Panc1 (cell line): Measurements from ENCODE around the gene BTBD9. TPM values are rescaled to one million over a fixed set of nuclear protein-coding genes. Genes with fewer than 3 reads are reported as not detected.

Source experiments
- ATAC-seq: fragments of 200-7000 bp; cut with Tn5 transposase; 2 replicates; pipeline ENCODE4 v1.9.1; 2020; ENCODE audit warnings: mild to moderate bottlenecking, moderate library complexity
- BruUV-seq: library from RNA; stranded (reverse); fragments of 400-500 nt; replicated peaks from 2 replicates; lab custom pipeline; 2021; lab: Mats Ljungman, UMichigan
- CTCF ChIA-PET: fragments of 300-600 bp; sonication (Branson Sonifier 250); formaldehyde crosslinking; loops from one replicate; lab custom pipeline; 2022; ENCODE audit warnings: antibody characterized with exemption; lab: Charles Lee
- POLR2A ChIA-PET: fragments of 300-600 bp; sonication (Branson Sonifier 250); formaldehyde crosslinking; loops from one replicate; lab custom pipeline; 2022; ENCODE audit warnings: antibody characterized with exemption; lab: Charles Lee
- DNase-seq: peaks from one replicate; pipeline ENCODE4 v3.0.0-alpha.2; 2010; ENCODE audit warnings: low read depth, low spot score
- H3K27ac ChIP-seq: 2 replicates; pipeline ENCODE4 v1.5.1; 2011; ENCODE audit warnings: mild to moderate bottlenecking, low read length, inconsistent platforms
- H3K27me3 ChIP-seq: fragments of 200-500 bp; sonication (Bioruptor generic); 2 replicates; pipeline ENCODE4 v1.6.0; 2014; ENCODE audit warnings: low read length, inconsistent platforms; ENCODE audit not compliant: control insufficient read depth, insufficient read depth
- H3K36me3 ChIP-seq: fragments of 200-500 bp; sonication (Bioruptor generic); 2 replicates; pipeline ENCODE4 v1.5.1; 2014; ENCODE audit warnings: inconsistent platforms, mild to moderate bottlenecking, low read length, moderate library complexity; ENCODE audit not compliant: control insufficient read depth, insufficient read depth
- H3K4me1 ChIP-seq: 2 replicates; pipeline ENCODE4 v1.5.1; 2011; ENCODE audit warnings: inconsistent platforms, mild to moderate bottlenecking, low read length, moderate library complexity; ENCODE audit not compliant: control insufficient read depth, insufficient read depth
- H3K4me3 ChIP-seq, 2 experiments: 2 replicates each; pipeline ENCODE4 v1.5.1; 2011 to 2012; ENCODE audit warnings: low read depth in 2 of 2, low read length in 2 of 2, mild to moderate bottlenecking in 2 of 2, inconsistent platforms in 1 of 2, moderate library complexity in 1 of 2
- H3K9me3 ChIP-seq: fragments of 200-500 bp; sonication (Bioruptor generic); 2 replicates; pipeline ENCODE4 v1.5.1; 2014; ENCODE audit warnings: low read depth, mild to moderate bottlenecking, inconsistent platforms, low read length, moderate library complexity; ENCODE audit not compliant: control insufficient read depth, insufficient read depth
- CTCF ChIP-seq: fragments of 450-650 bp; IDR thresholded peaks from 2 replicates; pipeline ENCODE4 v1.5.1; 2017; ENCODE audit warnings: mild to moderate bottlenecking
- POLR2AphosphoS5 ChIP-seq: IDR thresholded peaks from 2 replicates; pipeline ENCODE4 v1.6.1; 2012; ENCODE audit warnings: mild to moderate bottlenecking, low read depth, low read length, moderate library complexity
- REST ChIP-seq, 2 experiments: IDR thresholded peaks; 2 replicates each; pipeline ENCODE4 v1.6.1; 2011 to 2012; ENCODE audit warnings: low read depth in 2 of 2, control low read depth in 1 of 2, low read length in 1 of 2, mild to moderate bottlenecking in 1 of 2, moderate library complexity in 1 of 2; ENCODE audit not compliant: insufficient read depth in 1 of 2
- SIN3A ChIP-seq: IDR thresholded peaks from 2 replicates; pipeline ENCODE4 v1.6.1; 2012; ENCODE audit warnings: low read depth, mild to moderate bottlenecking, low read length, moderate library complexity, borderline replicate concordance; ENCODE audit not compliant: insufficient read depth
- TCF7L2 ChIP-seq: IDR thresholded peaks from 2 replicates; pipeline ENCODE4 v1.6.1; 2011; ENCODE audit warnings: mild to moderate bottlenecking, low read depth, low read length, inconsistent platforms
- in situ Hi-C: cut with HindIII; loops from 2 replicates; pipeline ENCODE4 v1.10.0; 2016; ENCODE audit warnings: low sequenced_read_pairs, low pct_unique_long_range_greater_than_20kb
- intact Hi-C: fragments of 100-400 bp; cut with micrococcal nuclease; formaldehyde crosslinking; loops from one replicate; pipeline ENCODE4 v1.10.0; 2022; ENCODE audit not compliant: unreplicated experiment
- total RNA-seq: library from RNA; stranded (reverse); gene quantifications from one replicate; pipeline ENCODE4 v1.2.1, GENCODE V29; 2021; ENCODE audit not compliant: unreplicated experiment

Gene BTBD9
- total RNA-seq, 1 experiment from 2014 or later: 12.8 TPM

GRCh38 chr6:38432079-38432478, 207.7 kb downstream of the BTBD9 start:
- H3K27ac ChIP-seq: no peak overlapping the region
- ChIA-PET CTCF (no interaction called here), POLR2A (no interaction called here)
- intact Hi-C loops: no loop called here
- no peaks in the 10 kb centered on the region for H3K36me3 ChIP-seq
- H3K4me1 ChIP-seq: no peaks in the 10 kb centered on the region
- TF ChIP-seq POLR2AphosphoS5 (no peak), TCF7L2 (no peak), SIN3A (no peak), CTCF (no peak), REST (IDR thresholded peaks at IDR 0.05; ENCODE audit: insufficient read depth in 1 of 2, low read depth in 2 of 2, low read length in 1 of 2) (no peak)
- H3K4me3 ChIP-seq: no peak overlapping the region
- H3K27me3 ChIP-seq: no peaks in the 10 kb centered on the region
- no peaks in the 10 kb centered on the region; the same call in 1 of the 2 replicates for H3K9me3 ChIP-seq
- no peak for DNase-seq
- BruUV-seq: no TSS peak
- in situ Hi-C loops: no loop called here
- ATAC-seq: no peak

GRCh38 chr6:38429546-38429945, 210.2 kb downstream of the BTBD9 start:
- no peaks in the 10 kb centered on the region for H3K27me3 ChIP-seq
- no TSS peak for BruUV-seq
- no peak for DNase-seq
- no peak for ATAC-seq
- no peaks in the 10 kb centered on the region; the same call in 1 of the 2 replicates for H3K9me3 ChIP-seq
- no peaks in the 10 kb centered on the region for H3K4me1 ChIP-seq
- in situ Hi-C loops: no loop called here
- no peak overlapping the region for H3K4me3 ChIP-seq
- intact Hi-C loops: no loop called here
- H3K36me3 ChIP-seq: no peaks in the 10 kb centered on the region
- ChIA-PET POLR2A (no interaction called here), CTCF (no interaction called here)
- no peak overlapping the region for H3K27ac ChIP-seq
- TF ChIP-seq TCF7L2: no peak
- TF ChIP-seq CTCF: no peak
- no peak for TF ChIP-seq SIN3A
- no peak for TF ChIP-seq REST (IDR thresholded peaks at IDR 0.05; ENCODE audit: insufficient read depth in 1 of 2, low read depth in 2 of 2, low read length in 1 of 2)
- TF ChIP-seq POLR2AphosphoS5: no peak
